HG03175 (cell line): ENCODE data around the gene FOXL3.
"Not testable (repeated sequence)": the region's sequence is repeated elsewhere in the genome, so short reads cannot be mapped to it uniquely, and the experiment has no call there.

Experiments used
- ATAC-seq: cut with Tn5 transposase; IDR thresholded peaks from one replicate; pipeline ENCODE4 v1.9.1; 2021; ENCODE audit warnings: mild to moderate bottlenecking, moderate library complexity; ENCODE audit not compliant: unreplicated experiment

The FOXL3 gene

DNA sequence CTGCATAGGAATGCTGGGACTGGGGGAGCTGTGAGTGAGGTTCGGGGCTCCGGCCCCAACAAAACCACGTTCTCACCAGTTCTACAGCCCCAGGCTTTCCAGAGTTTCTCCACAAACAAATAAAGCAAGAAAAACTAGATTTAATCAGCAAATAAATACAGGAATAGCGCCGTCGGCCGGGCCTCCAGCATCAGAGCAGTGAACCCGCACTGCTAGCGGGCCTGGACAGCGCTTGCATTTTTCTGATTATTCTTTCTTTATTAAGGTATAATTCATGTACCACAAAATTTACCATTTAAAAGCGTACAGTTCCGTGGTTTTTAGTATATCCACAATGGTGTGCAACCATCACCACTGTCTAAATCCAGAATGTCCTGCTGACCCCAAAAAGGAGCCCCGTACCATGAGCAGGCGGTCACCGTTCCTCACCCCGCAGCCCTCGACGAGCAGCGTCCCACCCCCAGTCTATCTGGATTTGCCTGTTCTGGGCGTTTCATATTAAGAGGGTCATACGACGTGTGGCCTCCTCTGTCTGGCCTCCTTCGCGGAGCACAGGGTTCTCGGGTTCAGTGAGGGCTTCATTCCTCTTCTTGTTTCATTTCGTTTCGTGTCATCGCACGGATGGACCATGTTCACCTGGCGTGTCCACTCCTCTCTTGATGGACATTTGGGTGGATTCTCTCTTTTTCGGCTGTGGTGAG is 35.5 kb upstream of the FOXL3 start:
- no peak for ATAC-seq

DNA sequence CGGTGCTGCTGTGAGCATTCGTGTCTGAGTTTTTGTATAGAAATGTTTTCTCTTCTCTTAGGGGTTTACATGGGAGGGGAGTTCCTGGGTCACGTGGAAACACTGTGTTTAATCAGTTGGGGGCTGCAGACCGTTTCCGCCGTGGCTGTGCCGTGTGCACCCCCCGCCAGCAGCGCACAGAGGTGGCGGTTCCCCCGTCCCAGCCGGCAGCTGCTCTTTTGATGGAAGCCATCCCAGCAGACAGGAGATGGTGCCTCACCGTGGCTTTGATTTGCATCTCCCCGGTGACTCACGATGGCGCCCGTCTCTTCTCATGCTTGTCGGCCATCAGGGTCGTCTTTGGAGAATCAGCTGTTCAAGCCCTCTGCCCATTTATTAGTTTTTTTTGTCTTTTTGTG is 34.9 kb upstream of the FOXL3 start:
- no peak for ATAC-seq

DNA sequence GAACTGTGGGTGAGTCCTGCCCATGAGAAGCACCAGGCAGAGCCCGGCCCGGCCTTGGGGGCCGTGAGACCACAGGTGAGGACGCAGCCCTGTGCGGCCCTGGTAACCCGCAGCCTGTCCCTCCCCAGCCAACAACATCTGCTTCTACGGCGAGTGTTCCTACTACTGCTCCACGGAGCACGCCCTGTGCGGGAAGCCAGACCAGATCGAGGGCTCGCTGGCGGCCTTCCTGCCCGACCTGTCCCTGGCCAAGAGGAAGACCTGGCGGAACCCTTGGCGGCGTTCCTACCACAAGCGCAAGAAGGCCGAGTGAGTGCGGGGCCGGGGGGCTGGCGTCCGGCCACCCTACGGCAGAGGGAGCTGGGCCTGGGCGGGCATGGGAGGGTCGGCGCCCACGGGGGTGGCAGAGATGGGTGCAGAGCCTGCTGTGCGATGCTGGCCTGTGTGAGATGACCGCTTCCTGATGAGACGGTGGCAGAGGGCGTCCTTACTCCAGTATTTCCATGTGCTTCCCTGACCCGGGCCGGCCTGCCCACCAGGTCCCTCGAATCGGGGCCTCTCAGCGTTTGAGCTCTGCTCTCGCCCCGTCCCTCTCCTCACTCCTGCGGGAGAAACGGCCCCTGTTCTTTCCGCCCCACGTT is 34.1 kb upstream of the FOXL3 start:
- no peak for ATAC-seq

DNA sequence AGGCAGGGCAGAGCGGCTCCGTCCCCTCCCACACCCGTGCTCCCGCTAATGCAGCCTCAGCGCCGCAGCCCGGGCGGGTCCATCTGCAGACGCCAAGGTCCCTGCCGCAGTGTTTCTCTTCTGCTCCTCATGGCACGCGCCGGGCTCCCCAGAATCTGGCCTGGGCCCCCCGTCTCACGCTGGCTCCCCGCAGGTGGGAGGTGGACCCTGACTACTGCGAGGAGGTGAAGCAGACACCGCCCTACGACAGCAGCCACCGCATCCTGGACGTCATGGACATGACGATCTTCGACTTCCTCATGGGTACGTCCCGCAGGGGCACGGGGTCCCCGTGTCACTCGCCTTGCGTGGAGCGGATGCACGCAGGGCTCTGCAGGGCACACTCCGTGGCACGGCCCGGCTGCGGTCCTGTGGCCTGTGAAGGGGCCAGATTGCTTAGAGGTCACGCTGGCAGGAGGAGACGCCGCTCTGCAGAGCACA is 33.5 kb upstream of the FOXL3 start:
- ATAC-seq, result no peak

DNA sequence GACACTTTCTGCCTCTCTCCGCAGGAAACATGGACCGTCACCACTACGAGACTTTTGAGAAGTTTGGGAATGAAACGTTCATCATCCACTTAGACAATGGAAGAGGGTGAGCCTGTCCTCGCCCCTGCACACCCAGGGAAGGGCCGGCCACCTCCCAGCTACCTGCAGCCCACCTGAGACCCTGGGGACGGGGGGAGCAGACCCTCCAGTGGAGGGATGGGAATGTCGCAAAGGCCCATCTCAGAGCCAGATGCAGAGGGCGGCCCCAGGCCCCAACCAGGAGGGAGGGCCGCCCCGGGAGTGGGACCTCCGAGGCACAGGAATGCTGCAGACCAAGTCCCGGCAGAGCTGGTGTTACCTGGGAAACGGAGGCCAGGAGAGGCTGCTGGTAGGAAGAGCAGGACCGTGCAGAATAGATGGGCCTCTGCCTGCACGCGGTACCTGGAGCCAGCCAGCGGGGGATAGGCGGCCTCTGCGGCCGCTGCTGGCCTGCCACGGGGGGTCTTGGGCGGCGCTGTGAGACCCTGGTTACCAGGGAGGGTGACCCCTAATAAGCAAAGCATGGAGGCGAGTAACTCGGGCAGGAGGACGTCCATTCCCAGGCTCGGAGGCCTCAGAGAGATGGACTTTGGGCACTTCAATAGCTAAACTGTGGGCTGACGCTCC is 32.9 kb upstream of the FOXL3 start:
- no peak for ATAC-seq

DNA sequence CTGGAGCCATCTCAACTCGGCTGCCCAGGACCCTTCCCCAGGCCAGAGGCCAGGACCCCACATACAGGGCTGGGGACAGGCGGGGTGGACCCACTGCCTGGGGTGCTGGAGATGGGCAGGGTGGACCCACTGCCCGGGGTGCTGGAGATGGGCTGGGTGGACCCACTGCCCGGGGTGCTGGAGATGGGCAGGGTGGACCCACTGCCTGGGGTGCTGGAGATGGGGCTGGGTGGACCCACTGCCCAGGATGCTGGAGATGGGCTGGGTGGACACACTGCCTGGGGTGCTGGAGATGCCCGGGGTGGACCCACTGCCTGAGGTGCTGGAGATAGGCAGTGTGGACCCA is 32.4 kb upstream of the FOXL3 start:
- no peak for ATAC-seq

DNA sequence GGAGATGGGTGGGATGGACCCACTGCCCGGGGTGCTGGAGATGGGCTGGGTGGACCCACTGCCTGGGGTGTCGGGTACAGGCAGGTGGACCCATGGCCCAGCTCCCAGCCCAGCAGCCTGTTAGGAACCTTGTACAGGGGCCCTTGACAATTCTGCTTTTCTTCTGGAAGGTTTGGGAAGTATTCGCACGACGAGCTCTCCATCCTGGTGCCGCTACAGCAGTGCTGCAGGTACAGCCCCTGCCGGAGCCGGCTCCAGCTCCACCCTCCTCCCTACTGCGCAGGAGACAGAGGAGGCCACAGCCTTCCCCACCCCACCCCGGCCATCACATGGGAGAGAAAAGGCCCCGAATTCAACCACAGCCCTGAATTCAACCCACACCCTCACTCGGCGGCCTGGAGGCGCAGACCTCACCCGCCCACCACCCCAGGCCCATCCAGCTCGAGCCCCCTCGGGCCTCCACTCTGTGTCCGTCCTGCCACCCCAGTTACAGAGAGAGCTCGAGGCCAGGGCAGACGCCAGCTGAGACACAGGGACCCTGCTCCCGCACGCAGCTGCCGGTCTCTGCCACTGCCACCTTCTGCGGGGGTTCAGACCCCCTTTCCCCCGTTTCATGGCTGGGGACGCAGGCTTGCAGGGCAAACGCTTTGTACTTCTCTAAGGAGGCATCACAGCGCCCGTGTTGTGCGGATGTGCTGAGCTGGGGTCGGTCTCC is 31.3 kb upstream of the FOXL3 start:
- no peak for ATAC-seq

DNA sequence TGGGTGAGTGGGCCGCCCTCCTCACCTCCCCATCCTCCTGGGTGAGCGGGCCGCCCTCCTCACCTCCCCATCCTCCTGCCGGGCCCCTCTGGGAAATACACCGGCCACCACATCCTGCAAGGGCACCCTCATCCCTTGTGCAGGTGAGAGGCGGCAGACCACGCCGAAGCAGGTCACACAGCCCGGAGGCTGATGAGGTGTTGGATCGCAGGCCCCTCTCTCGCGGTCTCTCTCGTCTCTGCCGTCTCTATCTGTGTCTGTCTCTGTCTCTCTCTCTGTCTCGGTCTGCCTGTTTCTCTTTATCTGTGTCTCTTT is 30.8 kb upstream of the FOXL3 start:
- ATAC-seq, result no peak

DNA sequence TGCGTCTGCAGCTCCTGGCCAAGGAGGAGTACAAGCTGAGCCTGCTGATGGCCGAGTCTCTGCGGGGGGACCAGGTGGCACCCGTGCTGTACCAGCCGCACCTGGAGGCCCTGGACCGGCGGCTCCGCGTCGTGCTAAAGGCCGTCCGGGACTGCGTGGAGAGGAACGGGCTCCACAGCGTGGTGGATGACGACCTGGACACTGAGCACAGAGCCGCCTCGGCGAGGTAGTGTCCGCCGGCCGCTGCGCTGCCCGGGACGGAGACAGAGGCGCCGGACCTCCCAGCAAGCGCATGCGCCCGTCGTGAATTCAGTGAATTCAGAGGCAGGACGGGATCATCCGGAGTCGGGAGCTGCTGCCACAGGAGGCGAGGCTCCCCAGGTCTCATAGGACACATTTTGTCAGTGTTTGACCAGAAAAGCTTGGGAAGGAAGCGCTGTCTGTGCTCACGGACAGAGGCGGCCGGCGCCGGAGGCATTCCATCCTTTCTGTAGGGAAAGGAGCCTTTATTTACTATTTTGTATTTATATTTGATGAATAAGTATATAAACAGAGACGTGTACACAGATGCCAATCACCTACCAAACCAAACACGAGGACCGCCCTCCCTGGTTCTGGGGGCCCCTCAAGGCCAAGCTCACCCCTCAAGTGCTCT is 30.1 kb upstream of the FOXL3 start:
- ATAC-seq, result no peak

DNA sequence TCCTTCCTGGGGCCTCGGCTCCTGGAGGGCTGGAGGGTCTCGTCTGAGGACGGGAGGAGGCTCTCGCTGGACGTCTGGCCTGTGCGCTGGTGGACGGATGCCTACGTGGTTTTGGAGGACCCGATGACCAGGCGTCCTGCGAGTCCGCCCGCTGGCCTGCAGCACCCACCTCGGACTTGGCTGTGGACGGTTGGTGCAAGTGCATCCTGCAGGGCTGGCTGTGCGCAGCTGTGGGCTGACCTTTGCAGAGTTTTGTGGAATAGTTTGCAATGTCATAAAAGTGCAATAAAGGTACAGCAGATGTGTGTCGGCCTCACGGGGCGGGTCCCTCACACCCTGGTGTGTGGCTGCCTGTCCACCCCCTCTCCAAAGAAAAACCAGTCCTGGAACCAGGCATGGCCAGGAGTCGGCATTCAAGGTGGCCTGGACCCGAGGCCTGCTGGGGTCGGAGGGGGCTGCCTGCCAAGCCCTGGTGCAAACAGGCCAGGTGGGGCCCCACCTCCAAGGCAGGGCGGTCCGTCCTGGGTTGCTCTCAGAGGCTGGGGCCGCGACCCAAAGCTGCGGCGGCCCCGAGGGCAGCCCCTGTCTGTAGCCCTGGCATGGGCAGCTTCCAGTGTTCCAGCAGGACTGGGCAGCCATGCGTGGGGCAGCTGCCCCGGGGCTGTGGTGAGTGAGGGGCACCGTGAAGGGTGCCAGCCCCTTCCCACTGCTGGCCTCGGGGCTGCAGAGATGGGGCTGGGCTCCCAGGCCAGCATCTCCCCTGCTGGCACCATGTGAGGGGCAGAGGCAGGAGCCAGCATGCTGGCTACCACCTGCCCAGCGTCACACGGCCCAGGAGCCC is 29.3 kb upstream of the FOXL3 start:
- ATAC-seq, result no peak

DNA sequence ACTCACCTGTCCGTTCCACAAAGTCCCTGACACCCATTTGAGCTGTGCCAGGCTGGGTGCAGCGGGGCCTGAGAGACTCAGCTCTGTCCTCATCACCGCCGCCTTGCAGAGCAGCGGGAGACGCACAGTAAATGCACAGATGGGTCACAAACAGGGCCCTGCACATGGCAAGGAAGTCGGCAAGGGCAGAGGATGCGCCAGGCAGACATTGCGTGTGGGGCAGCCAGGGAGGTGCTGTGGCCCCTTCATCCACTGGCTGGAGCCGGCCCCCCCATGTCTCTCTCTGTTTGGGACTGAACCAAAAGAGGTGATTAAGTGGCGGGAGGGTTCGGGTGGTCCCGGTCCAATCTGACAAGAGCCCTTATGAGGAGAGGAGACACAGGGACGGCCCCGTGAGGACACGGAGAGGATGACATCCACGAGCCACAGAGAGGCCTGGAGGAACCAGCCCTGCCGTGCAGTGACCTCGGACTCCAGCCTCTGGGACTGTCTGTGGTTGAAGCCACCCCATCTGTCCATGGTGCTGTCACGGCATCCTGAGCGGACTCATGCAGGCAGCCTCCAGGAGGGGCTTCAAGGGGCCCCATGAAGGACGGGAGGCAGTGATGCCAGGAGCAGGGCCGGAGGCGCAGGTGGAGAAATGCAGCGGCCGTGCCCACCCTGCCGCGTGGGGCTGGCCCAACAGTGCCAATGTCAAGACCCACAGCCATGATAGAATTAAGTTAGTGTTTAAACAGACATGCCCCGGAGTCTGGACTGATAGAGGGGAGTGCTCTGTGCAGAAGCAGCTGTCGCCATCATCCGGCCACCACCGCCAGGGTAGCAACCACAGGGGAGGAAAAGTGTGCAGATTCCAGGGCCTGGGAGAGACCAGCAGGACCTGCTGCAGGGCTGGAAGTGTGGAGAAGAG is 28.4 kb upstream of the FOXL3 start:
- ATAC-seq, result no peak

DNA sequence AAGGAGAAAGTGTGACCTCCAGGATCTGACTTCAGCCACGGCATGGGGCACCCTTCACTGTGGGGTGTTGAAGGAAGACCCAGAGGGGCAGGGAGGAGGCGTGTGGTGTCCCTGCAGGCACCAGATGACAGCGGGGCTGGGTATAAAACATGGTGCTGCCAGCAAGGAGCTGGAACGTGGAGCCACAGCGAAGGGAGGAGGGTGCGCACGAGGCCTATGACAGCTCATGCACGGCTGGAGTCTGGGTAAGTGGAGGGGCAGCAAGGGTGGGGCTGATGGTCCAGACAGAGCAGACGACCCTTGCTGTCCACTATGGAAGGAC is 27.8 kb upstream of the FOXL3 start:
- no peak for ATAC-seq

DNA sequence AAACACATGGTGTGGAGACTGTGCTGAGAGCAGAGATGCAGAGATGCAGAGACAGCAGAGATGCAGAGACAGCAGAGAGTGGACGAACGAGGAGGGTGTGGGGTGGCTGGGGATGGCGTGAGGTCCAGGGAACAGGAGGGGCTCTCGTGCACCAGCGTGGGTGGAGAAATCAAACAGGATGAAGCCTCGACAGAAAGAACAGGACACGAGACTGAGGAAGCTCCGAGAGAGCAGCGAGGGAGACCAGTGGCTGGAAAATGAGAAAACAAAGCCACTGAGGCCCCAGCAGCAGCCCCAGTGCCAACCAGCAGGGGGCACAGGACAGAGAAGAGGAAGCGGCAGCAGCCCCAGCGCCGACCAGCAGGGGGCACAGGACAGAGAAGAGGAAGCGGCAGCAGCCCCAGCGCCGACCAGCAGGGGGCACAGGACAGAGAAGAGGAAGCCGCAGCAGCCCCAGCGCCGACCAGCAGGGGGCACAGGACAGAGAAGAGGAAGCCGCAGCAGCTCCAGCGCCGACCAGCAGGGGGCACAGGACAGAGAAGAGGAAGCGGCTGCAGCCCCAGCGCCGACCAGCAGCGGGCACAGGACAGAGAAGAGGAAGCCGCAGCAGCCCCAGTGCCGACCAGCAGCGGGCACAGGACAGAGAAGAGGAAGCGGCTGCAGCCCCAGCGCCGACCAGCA is 27.2 kb upstream of the FOXL3 start:
- not testable (repeated sequence) for ATAC-seq

DNA sequence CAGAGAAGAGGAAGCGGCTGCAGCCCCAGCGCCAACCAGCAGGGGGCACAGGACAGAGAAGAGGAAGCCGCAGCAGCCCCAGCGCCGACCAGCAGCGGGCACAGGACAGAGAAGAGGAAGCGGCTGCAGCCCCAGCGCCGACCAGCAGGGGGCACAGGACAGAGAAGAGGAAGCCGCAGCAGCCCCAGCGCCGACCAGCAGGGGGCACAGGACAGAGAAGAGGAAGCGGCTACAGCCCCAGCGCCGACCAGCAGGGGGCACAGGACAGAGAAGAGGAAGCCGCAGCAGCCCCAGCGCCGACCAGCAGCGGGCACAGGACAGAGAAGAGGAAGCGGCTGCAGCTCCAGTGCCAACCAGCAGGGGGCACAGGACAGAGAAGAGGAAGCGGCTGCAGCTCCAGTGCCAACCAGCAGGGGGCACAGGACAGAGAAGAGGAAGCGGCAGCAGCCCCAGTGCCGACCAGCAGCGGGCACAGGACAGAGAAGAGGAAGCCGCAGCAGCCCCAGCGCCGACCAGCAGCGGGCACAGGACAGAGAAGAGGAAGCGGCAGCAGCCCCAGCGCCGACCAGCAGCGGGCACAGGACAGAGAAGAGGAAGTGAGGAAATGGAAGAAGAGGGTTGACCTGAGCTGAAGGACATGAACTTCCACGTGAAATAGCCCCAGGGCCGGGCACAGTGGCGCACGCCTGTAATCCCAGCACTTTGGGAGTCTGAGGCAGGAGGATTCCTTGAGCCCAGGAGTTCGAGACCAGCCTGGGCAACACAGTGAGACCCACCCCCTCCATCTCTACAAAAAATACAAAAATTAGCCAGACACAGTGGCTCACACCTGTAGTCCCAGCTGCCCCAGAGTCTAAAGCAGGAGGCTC is 26.3 kb upstream of the FOXL3 start:
- ATAC-seq, result not testable (repeated sequence)

DNA sequence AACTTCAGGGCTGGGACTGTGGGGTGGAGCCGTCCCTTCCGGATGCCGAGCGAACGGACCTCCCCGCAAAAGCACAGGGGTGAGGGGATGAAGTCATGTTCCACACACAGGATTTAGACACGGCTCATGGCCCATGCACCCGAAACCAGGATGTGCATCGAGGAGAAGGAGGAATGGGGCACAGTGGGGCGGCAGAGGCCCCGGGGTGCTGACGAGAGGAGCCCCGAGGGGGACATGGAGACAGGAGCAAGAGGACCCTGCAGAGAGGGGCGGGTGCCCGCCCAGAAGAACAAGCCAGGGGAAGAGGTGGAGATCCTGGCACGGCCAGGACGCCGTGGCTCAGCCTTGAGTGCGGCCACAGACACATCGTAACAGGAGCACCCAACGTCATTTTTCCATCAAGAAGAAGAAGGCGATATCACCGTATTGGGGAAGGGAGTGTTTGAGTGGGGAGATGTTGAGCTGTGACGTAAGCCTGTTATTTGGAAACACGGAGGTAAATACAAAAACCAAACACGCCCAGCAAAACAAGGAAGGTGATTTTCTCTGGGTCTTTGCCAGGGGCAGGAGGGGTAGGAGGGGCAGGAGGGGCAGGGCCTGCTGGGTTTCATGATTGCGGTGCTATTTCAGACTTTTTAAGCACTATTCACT is 25.3 kb upstream of the FOXL3 start:
- ATAC-seq, result no peak

DNA sequence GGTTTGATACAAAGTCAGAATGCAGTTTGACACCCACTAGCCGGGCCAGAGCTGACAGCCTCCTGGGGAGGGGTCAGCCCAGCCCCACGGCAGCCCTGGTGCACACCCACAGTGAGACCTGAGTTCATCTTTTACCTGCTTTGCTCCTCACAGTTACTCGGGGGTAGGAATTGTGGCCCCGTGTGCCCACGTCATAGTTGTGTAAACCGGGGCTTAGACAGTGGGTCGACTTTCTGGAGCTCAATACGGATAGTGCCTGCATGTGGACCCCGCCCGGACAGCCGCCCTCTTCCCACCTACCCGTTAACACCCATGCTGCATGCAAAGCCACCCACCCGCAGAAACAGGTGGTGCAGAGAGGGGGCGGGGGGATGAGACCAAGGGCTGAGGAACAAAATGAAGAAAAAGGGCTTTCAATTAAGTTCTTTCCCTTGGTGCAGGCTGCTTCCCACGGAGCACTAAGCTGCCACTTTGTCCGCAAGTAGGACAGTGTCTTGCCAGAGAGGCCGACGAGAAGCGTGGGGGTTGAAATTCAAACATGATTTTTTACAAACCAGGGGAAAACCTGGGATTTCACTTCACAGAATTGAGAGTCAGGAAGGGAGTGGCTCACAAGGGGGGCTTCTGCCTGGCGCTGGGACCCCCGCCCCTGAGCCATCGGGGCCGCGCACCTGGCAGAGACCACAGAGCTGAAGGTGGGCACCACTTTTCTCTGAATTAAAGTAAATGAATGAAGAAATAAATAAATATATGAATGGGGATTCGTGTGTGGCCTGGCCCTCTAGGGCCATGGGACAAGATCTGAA is 24.6 kb upstream of the FOXL3 start:
- no peak for ATAC-seq
